ENCODE measurements around the gene ZDHHC12.

ZDHHC12 gene

DNA sequence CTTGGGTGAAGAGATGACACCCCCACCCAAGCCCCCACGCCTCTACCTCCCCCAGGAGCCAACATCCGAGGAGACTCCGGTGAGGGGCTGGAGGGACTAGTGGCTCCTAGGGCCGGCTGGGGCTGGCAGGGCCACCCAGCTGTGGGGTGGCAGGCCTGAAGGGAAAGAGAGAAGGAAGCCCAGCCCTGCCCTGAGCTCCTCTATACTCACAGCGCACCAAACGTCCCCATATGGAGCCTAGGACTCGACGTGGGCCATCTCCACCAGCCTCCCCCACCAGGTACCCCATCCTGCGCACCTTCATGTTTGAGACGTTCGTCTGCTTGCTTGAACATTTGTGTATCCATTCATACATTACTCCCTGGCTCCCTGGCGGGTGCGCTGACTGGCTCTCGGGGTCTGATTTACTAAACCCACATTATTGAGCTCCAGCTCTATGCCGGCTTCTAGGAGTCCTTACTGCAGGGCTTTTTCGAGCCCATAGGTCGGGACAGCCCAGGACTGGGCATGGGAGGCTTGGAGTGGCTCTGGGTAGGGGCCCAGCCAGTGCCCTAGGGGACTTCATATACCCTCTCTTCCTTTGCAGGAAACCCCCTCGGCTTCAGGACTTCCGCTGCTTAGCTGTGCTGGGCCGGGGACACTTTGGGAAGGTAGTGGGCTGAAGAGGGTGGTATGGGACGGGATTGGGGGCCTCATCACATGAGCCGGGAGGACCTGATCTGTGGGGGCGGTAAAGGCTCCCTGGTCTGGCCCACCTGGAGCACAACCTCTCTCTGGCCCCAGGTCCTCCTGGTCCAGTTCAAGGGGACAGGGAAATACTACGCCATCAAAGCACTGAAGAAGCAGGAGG lies 9.1 kb downstream of the ZDHHC12 start (continued):
- TF ChIP-seq, protein P1, sequence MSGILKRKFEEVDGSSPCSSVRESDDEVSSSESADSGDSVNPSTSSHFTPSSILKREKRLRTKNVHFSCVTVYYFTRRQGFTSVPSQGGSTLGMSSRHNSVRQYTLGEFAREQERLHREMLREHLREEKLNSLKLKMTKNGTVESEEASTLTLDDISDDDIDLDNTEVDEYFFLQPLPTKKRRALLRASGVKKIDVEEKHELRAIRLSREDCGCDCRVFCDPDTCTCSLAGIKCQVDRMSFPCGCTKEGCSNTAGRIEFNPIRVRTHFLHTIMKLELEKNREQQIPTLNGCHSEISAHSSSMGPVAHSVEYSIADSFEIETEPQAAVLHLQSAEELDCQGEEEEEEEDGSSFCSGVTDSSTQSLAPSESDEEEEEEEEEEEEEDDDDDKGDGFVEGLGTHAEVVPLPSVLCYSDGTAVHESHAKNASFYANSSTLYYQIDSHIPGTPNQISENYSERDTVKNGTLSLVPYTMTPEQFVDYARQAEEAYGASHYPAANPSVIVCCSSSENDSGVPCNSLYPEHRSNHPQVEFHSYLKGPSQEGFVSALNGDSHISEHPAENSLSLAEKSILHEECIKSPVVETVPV (CRISPR knock-in tag; IDR thresholded peaks at IDR 0.05), result no peak
- TF ChIP-seq ZC3H10 (CRISPR knock-in tag; IDR thresholded peaks at IDR 0.05), result no peak
- TF ChIP-seq, protein P2, sequence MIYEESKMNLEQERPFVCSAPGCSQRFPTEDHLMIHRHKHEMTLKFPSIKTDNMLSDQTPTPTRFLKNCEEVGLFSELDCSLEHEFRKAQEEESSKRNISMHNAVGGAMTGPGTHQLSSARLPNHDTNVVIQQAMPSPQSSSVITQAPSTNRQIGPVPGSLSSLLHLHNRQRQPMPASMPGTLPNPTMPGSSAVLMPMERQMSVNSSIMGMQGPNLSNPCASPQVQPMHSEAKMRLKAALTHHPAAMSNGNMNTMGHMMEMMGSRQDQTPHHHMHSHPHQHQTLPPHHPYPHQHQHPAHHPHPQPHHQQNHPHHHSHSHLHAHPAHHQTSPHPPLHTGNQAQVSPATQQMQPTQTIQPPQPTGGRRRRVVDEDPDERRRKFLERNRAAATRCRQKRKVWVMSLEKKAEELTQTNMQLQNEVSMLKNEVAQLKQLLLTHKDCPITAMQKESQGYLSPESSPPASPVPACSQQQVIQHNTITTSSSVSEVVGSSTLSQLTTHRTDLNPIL (CRISPR knock-in tag; IDR thresholded peaks at IDR 0.05; ENCODE audit: low read depth), result no peak
- no peak for TF ChIP-seq RARB (CRISPR knock-in tag; IDR thresholded peaks at IDR 0.05)
- TF ChIP-seq ZNF70 (CRISPR knock-in tag; IDR thresholded peaks at IDR 0.05), result no peak
- TF ChIP-seq ARNTL (CRISPR knock-in tag; IDR thresholded peaks at IDR 0.05; ENCODE audit: borderline replicate concordance, low read depth), result no peak
- TF ChIP-seq, protein P3, sequence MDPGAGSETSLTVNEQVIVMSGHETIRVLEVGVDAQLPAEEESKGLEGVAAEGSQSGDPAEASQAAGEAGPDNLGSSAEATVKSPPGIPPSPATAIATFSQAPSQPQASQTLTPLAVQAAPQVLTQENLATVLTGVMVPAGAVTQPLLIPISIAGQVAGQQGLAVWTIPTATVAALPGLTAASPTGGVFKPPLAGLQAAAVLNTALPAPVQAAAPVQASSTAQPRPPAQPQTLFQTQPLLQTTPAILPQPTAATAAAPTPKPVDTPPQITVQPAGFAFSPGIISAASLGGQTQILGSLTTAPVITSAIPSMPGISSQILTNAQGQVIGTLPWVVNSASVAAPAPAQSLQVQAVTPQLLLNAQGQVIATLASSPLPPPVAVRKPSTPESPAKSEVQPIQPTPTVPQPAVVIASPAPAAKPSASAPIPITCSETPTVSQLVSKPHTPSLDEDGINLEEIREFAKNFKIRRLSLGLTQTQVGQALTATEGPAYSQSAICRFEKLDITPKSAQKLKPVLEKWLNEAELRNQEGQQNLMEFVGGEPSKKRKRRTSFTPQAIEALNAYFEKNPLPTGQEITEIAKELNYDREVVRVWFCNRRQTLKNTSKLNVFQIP (CRISPR knock-in tag; IDR thresholded peaks at IDR 0.05; ENCODE audit: borderline replicate concordance, low read depth), result no peak
- no peak for TF ChIP-seq SNAI2 (CRISPR knock-in tag; IDR thresholded peaks at IDR 0.05)
- no peak for TF ChIP-seq CSDC2 (CRISPR knock-in tag; IDR thresholded peaks at IDR 0.05)
- TF ChIP-seq ZNF565 (CRISPR knock-in tag; conservative IDR thresholded peaks at IDR 0.05; ENCODE audit: low read depth), result no peak

DNA sequence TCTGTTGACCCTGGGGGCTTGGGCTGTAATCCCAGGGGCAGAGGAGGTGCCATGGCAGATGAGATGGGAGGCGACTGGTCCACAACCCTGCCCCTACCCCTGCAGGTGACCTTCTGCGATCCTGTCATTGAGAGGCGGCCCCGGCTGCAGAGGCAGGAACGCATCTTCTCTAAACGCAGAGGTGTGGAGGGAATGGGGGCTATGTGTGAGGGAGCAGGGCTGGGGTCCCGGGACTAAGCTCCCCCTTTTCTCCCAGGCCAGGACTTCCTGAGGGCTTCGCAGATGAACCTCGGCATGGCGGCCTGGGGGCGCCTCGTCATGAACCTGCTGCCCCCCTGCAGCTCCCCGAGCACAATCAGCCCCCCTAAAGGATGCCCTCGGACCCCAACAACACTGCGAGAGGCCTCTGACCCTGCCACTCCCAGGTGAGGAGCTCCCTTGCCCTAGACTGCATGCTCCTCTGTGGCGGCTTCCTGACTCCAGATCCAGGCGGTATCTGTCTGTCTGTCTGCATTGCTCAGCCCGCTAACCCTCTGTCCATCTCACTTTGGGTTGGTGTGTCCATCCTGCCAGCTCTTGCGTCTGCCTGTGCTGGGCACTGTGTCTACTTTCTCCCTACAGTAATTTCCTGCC lies 9.9 kb downstream of the ZDHHC12 start:
- no peak for ATAC-seq
- TF ChIP-seq ZFP30 (CRISPR knock-in tag; IDR thresholded peaks at IDR 0.05) (no peak), CSDC2 (CRISPR knock-in tag; IDR thresholded peaks at IDR 0.05) (no peak), ZC3H10 (CRISPR knock-in tag; IDR thresholded peaks at IDR 0.05) (no peak), TCF4 (CRISPR knock-in tag; IDR thresholded peaks at IDR 0.05; ENCODE audit: borderline replicate concordance) (no peak), ZNF565 (CRISPR knock-in tag; conservative IDR thresholded peaks at IDR 0.05; ENCODE audit: low read depth) (no peak), BACH2 (CRISPR knock-in tag; IDR thresholded peaks at IDR 0.05; ENCODE audit: borderline replicate concordance) (no peak), RARB (CRISPR knock-in tag; IDR thresholded peaks at IDR 0.05) (no peak), ZNF8 (CRISPR knock-in tag; IDR thresholded peaks at IDR 0.05) (no peak), PATZ1 (CRISPR knock-in tag; IDR thresholded peaks at IDR 0.05; ENCODE audit: borderline replicate concordance) (no peak), ZFP3 (CRISPR knock-in tag; IDR thresholded peaks at IDR 0.05) (no peak), ESRRG (CRISPR knock-in tag; IDR thresholded peaks at IDR 0.05) (no peak), SNAI2 (CRISPR knock-in tag; IDR thresholded peaks at IDR 0.05) (no peak), GLIS3 (CRISPR knock-in tag; IDR thresholded peaks at IDR 0.05) (no peak), TOX (CRISPR knock-in tag; IDR thresholded peaks at IDR 0.05; ENCODE audit: borderline replicate concordance) (no peak), PPARA (CRISPR knock-in tag; IDR thresholded peaks at IDR 0.05; ENCODE audit: borderline replicate concordance) (no peak), ARNTL (CRISPR knock-in tag; IDR thresholded peaks at IDR 0.05; ENCODE audit: borderline replicate concordance, low read depth) (no peak)
- TF ChIP-seq, protein P2 (CRISPR knock-in tag; IDR thresholded peaks at IDR 0.05; ENCODE audit: low read depth), result no peak
- TF ChIP-seq, protein P4, sequence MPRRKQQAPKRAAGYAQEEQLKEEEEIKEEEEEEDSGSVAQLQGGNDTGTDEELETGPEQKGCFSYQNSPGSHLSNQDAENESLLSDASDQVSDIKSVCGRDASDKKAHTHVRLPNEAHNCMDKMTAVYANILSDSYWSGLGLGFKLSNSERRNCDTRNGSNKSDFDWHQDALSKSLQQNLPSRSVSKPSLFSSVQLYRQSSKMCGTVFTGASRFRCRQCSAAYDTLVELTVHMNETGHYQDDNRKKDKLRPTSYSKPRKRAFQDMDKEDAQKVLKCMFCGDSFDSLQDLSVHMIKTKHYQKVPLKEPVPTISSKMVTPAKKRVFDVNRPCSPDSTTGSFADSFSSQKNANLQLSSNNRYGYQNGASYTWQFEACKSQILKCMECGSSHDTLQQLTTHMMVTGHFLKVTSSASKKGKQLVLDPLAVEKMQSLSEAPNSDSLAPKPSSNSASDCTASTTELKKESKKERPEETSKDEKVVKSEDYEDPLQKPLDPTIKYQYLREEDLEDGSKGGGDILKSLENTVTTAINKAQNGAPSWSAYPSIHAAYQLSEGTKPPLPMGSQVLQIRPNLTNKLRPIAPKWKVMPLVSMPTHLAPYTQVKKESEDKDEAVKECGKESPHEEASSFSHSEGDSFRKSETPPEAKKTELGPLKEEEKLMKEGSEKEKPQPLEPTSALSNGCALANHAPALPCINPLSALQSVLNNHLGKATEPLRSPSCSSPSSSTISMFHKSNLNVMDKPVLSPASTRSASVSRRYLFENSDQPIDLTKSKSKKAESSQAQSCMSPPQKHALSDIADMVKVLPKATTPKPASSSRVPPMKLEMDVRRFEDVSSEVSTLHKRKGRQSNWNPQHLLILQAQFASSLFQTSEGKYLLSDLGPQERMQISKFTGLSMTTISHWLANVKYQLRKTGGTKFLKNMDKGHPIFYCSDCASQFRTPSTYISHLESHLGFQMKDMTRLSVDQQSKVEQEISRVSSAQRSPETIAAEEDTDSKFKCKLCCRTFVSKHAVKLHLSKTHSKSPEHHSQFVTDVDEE (CRISPR knock-in tag; IDR thresholded peaks at IDR 0.05), result no peak
- TF ChIP-seq, protein P1 (CRISPR knock-in tag; IDR thresholded peaks at IDR 0.05), result no peak
- TF ChIP-seq, protein P3 (CRISPR knock-in tag; IDR thresholded peaks at IDR 0.05; ENCODE audit: borderline replicate concordance, low read depth), result no peak

All from SK-N-SH treated with all-trans-retinoic acid at 6 μM for 48 hours (cell line).